Right atrium auricular region (tissue), 2 donors: ENCODE measurements around the gene ANKMY2. TPM values are rescaled to one million over a fixed set of nuclear protein-coding genes. Genes with fewer than 3 reads are reported as not detected.
A peak's percentile ranks its signal among the peaks of the same experiment; 100 is the strongest.
"Not testable (repeated sequence)": the region's sequence is repeated elsewhere in the genome, so short reads cannot be mapped to it uniquely, and the experiment has no call there.

ENCODE experiments used
- DNase-seq: peaks from one replicate; pipeline ENCODE4 v3.0.0-alpha.2; 2019; ENCODE audit warnings: low spot score
- H3K27ac ChIP-seq, 2 donors: fragments of 200-600 bp; sonication (generic); 1 replicate in 1 of 2; 2 replicates in 1 of 2; pipeline ENCODE4 v1.5.1; 2016 to 2019
- H3K27me3 ChIP-seq, 2 donors: fragments of 200-600 bp; sonication (generic); one replicate each; pipeline versions ENCODE4 v1.5.1 to v1.6.0; 2017 to 2019
- H3K36me3 ChIP-seq: fragments of 200-600 bp; sonication (generic); one replicate; pipeline ENCODE4 v1.5.1; 2016
- H3K4me1 ChIP-seq, 2 donors: fragments of 200-600 bp; sonication (generic); one replicate each; pipeline versions ENCODE4 v1.5.1 to v1.6.0; 2017 to 2019
- H3K4me3 ChIP-seq, 2 donors: fragments of 200-600 bp; sonication (generic); 1 replicate in 1 of 2; 2 replicates in 1 of 2; pipeline ENCODE4 v1.5.1; 2017 to 2019; ENCODE audit warnings: mild to moderate bottlenecking in 1 of 2, moderate library complexity in 1 of 2
- H3K9me3 ChIP-seq, 2 donors: fragments of 200-600 bp; sonication (generic); one replicate each; pipeline ENCODE4 v1.5.1; 2019
- total RNA-seq, 2 donors: library from RNA; depleted of rRNA; stranded (reverse); fragments of >200 nt; gene quantifications; one replicate each; pipeline ENCODE4 v1.1.0, GENCODE V29; 2016
- TF ChIP-seq, protein P1 (sequence below), 2 donors: fragments of 200-600 bp; sonication (generic); IDR thresholded peaks; one replicate each; pipeline ENCODE4 v1.5.1; 2019; ENCODE audit warnings: antibody characterized with exemption in 2 of 2

Gene ANKMY2
- total RNA-seq, 2 donors from 2014 or later, result 20.8 to 33.7 TPM

DNA sequence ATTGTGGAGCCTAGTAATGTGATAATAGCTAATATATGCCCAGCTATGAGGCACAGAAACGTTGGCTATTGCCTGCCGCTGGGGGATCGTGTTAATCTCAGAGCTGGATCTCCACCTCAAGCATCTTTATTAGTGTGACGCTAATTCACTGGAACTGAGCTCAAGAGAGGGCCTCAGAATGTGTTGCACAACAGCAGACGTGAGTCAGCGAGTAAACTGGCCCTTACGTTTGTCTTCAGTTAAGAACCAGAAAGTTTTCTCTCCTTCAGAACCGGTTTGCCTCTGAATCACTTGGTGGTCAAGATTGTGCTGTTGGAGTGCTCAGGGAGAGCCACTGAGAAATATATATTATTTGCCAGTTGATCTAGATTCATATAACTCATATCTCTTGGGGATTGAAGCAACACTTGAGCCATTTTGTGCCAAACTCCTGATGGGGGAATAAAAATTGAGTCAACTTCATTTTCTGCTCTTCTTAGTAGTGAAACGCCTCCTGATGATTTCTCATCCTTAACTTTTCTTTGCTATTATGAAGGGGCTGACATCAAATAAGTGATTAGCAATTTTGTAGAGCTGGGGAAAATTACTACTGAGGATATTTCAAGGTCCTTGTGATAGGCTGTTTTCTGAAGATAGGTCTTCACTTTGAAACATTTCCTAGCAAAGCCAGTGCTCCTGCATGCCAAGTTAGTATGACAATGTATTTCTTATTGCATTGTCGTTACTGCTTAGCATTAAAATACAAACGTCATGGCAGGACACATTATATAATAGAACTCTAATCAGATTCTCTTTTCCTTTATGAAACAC is 22.7 kb upstream of the ANKMY2 start:
- H3K4me3 ChIP-seq, result no peak overlapping the region
- TF ChIP-seq, protein P1, sequence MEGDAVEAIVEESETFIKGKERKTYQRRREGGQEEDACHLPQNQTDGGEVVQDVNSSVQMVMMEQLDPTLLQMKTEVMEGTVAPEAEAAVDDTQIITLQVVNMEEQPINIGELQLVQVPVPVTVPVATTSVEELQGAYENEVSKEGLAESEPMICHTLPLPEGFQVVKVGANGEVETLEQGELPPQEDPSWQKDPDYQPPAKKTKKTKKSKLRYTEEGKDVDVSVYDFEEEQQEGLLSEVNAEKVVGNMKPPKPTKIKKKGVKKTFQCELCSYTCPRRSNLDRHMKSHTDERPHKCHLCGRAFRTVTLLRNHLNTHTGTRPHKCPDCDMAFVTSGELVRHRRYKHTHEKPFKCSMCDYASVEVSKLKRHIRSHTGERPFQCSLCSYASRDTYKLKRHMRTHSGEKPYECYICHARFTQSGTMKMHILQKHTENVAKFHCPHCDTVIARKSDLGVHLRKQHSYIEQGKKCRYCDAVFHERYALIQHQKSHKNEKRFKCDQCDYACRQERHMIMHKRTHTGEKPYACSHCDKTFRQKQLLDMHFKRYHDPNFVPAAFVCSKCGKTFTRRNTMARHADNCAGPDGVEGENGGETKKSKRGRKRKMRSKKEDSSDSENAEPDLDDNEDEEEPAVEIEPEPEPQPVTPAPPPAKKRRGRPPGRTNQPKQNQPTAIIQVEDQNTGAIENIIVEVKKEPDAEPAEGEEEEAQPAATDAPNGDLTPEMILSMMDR (IDR thresholded peaks at IDR 0.05), result no peak
- peak; percentile 90 for DNase-seq
- H3K27ac ChIP-seq, result peak overlapping the region; percentile 73 to 85
- H3K36me3 ChIP-seq, result peaks cover 9% of the 10 kb centered on the region
- no peaks in the 10 kb centered on the region for H3K27me3 ChIP-seq
- H3K9me3 ChIP-seq, result no peaks in the 10 kb centered on the region
- peaks cover 0 to 20% of the 10 kb centered on the region in 2 donors for H3K4me1 ChIP-seq

DNA sequence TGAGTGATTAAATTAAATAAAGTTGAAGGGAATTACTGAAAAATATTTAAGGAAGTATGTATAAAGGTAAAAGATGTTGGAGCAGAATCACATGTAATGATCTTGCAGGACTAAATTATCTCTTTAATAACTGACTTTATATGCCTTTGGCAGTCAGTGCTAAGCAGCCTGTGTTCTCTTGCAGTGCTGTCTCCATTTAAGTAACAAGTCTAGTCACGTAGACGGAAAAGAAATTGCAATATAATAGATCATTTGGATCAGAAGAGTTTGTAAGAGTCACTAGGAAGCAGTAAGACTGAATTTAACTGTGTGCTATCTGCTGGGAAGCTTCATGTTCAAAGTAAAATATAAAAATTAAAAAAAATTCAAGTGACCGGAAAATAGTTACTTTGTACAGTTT is 21.8 kb upstream of the ANKMY2 start:
- Histone ChIP-seq H3K4me1 (peaks cover 0 to 20% of the 10 kb centered on the region in 2 donors), H3K9me3 (no peaks in the 10 kb centered on the region), H3K4me3 (no peak overlapping the region), H3K27me3 (no peaks in the 10 kb centered on the region), H3K27ac (peak overlapping the region; percentile 73 to 85), H3K36me3 (peaks cover 9% of the 10 kb centered on the region)
- TF ChIP-seq, protein P1 (IDR thresholded peaks at IDR 0.05), result no peak
- DNase-seq, result no peak

DNA sequence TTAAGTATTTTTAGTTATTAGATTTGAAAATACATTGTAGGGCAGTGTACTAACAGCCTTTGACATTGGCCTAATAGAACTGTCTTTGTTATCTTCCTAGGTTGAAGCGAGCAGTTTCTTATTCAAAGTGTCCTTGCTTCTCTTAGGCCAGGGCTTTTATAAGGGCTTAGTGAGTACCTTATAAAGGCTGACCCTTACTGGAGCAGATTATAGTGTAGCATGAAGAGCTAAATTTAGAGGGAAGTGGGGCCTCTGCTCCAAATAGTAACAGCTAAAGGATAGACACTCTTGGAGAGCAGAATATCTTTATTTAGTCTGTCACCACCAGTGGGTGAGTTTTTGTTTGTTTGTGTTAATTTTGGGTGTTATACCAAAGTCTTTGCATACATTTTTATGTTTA is 16.4 kb upstream of the ANKMY2 start:
- peaks cover 0 to 23% of the 10 kb centered on the region in 2 donors for H3K4me1 ChIP-seq
- peak overlapping the region; percentile 69 to 83 for H3K27ac ChIP-seq
- peak overlapping the region; percentile 5 to 30 for H3K4me3 ChIP-seq
- TF ChIP-seq, protein P1 (IDR thresholded peaks at IDR 0.05), result no peak
- no peaks in the 10 kb centered on the region for H3K9me3 ChIP-seq
- peaks cover 9% of the 10 kb centered on the region for H3K36me3 ChIP-seq
- no peaks in the 10 kb centered on the region for H3K27me3 ChIP-seq
- DNase-seq, result no peak

DNA sequence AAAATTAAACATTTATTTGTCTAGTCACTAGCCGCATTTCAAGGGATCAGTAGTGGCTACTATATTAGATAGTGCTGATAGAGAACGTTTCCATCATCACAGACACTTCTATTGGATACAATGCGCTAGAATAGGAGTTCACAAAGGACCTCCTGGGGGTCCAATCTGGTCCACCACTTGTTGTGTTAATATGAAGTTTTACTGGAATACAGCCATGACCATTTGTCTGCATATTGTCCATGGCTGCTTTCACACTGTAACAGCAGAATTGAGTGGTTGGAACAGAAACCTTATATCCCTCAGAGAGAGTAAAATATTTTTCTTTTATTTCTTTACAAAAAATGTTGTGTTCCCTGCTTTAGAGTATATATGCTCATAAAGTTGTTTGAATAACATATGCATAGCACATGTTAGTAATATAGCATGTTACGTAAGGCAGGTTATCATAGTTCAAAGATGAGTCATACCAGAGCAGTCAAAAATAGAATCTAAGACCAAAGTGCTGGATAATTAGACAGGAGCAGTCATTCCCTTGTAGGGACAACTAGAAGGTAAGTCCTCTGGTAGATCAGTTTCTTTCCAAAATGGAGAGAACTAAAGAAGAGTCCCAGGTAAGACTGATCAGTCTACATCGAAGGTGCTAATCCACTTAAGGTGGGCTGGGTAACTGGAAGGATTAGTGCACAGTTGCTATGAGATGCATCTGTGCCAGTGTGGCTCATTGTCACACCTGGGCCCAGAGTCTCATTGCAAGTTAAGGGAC is 15.3 kb upstream of the ANKMY2 start:
- no peak overlapping the region for H3K4me3 ChIP-seq
- H3K4me1 ChIP-seq, result peaks cover 0 to 30% of the 10 kb centered on the region in 2 donors
- H3K36me3 ChIP-seq, result peaks cover 1% of the 10 kb centered on the region
- peak overlapping the region; percentile 69 to 83 for H3K27ac ChIP-seq
- H3K9me3 ChIP-seq, result no peaks in the 10 kb centered on the region
- TF ChIP-seq, protein P1 (IDR thresholded peaks at IDR 0.05), result no peak
- no peak for DNase-seq
- H3K27me3 ChIP-seq, result no peaks in the 10 kb centered on the region

DNA sequence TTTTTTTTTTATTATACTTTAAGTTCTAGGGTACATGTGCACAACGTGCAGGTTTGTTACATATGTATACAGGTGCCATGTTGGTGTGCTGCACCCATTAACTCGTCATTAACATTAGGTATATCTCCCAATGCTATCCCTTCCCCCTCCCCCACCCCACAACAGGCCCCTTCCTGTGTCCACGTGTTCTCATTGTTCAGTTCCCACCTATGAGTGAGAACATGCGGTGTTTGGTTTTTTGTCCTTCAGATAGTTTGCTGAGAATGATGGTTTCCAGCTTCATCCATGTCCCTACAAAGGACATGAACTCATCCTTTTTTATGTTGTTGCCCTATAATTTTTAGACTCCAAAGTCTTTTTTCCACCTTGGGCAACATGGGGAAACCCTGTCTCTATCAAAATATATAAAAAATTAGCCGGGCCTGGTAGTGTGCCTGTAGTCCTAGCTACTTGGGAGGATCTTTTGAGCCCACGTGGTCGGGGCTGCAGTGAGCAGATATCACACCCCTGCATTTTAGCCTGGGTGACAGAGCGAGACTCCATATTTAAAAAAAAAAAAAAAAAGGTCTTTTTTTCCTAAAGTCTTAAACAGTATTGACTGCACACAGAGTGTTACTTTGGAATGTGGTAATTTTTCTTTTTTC is 14.4 kb upstream of the ANKMY2 start:
- not testable (repeated sequence) for H3K4me3 ChIP-seq, DNase-seq, H3K9me3 ChIP-seq, H3K36me3 ChIP-seq, H3K27me3 ChIP-seq
- Histone ChIP-seq H3K27ac (peak overlapping the region; percentile 69 to 83), H3K4me1 (peaks cover 0 to 30% of the 10 kb centered on the region in 2 donors)
